ENCODE data around the gene CASZ1. TPM values are rescaled to one million over a fixed set of nuclear protein-coding genes. Genes with fewer than 3 reads are reported as not detected.

CASZ1 gene
- polyA plus RNA-seq, 1 experiment: 0.06 TPM

DNA sequence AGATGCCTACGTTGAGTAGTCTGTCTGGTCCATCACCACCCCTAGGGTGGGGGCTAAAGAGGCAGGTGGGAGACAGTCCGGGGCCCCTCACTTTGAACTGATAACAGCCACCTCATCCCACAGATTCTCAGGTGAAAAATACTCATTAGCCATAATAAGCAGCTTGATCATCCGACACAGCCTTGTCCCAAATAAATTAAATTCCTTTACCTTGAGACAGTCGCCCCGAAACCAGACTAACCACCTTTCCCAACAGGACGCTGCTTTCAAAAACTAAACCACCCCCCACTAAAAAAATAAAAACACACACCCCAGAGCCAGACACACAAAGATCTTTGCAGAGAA lies 103.3 kb downstream of the CASZ1 start:
- no peak overlapping the region for H3K4me3 ChIP-seq (ENCODE audit: low read depth, low read length)
- no peak for TF ChIP-seq CTCF (IDR thresholded peaks at IDR 0.05; ENCODE audit: low read depth, low read length)

GRCh38 chr1:10692401-10693021 lies 103.9 kb downstream of the CASZ1 start:
- no peak overlapping the region for H3K4me3 ChIP-seq (ENCODE audit: low read depth, low read length)
- peaks cover 18% of the 10 kb centered on the region for H3K27me3 ChIP-seq (ENCODE audit: control insufficient read depth, insufficient read depth, low read length)
- H3K9me3 ChIP-seq (ENCODE audit: control insufficient read depth, insufficient read depth, low read length): no peaks in the 10 kb centered on the region; the same call in 1 of the 2 replicates
- TF ChIP-seq CTCF (IDR thresholded peaks at IDR 0.05; ENCODE audit: low read depth, low read length): no peak; the same call in 1 of the 2 replicates
- POLR2A ChIA-PET: no interaction called here
- H3K27ac ChIP-seq (ENCODE audit: low read depth, low read length): no peak overlapping the region
- DNase-seq (ENCODE audit: low read depth, low spot score): no peak
- CTCF ChIA-PET: no interaction called here

More for the DNA sequence above, 103.3 kb downstream of the CASZ1 start:
- Histone ChIP-seq H3K27ac (ENCODE audit: low read depth, low read length) (no peak overlapping the region), H3K27me3 (ENCODE audit: control insufficient read depth, insufficient read depth, low read length) (peaks cover 17% of the 10 kb centered on the region), H3K9me3 (ENCODE audit: control insufficient read depth, insufficient read depth, low read length) (no peaks in the 10 kb centered on the region; the same call in 1 of the 2 replicates)
- CTCF ChIA-PET: no interaction called here
- no peak for DNase-seq (ENCODE audit: low read depth, low spot score)
- POLR2A ChIA-PET: no interaction called here

- Histone ChIP-seq H3K27ac (ENCODE audit: low read depth, low read length) (no peak overlapping the region), H3K4me3 (ENCODE audit: low read depth, low read length) (no peak overlapping the region), H3K9me3 (ENCODE audit: control insufficient read depth, insufficient read depth, low read length) (no peaks in the 10 kb centered on the region; the same call in 1 of the 2 replicates), H3K27me3 (ENCODE audit: control insufficient read depth, insufficient read depth, low read length) (peaks cover 18% of the 10 kb centered on the region)
- POLR2A ChIA-PET: no interaction called here
- no peak for DNase-seq (ENCODE audit: low read depth, low spot score)
- no peak for TF ChIP-seq CTCF (IDR thresholded peaks at IDR 0.05; ENCODE audit: low read depth, low read length)
- CTCF ChIA-PET: no interaction called here
Observed at GRCh38 chr1:10691740-10692125, 104.7 kb downstream of the CASZ1 start.

- Histone ChIP-seq H3K27me3 (ENCODE audit: control insufficient read depth, insufficient read depth, low read length) (peaks cover 13% of the 10 kb centered on the region), H3K27ac (ENCODE audit: low read depth, low read length) (no peak overlapping the region), H3K9me3 (ENCODE audit: control insufficient read depth, insufficient read depth, low read length) (no peaks in the 10 kb centered on the region; the same call in 1 of the 2 replicates), H3K4me3 (ENCODE audit: low read depth, low read length) (no peak overlapping the region)
- no peak for DNase-seq (ENCODE audit: low read depth, low spot score)
- CTCF ChIA-PET: no interaction called here
- POLR2A ChIA-PET: no interaction called here
- TF ChIP-seq CTCF (IDR thresholded peaks at IDR 0.05; ENCODE audit: low read depth, low read length): no peak
Observed at GRCh38 chr1:10691075-10691739, 105.2 kb downstream of the CASZ1 start.

- DNase-seq (ENCODE audit: low read depth, low spot score): no peak
- CTCF ChIA-PET: no interaction called here
- Histone ChIP-seq H3K27ac (ENCODE audit: low read depth, low read length) (no peak overlapping the region), H3K4me3 (ENCODE audit: low read depth, low read length) (no peak overlapping the region), H3K9me3 (ENCODE audit: control insufficient read depth, insufficient read depth, low read length) (no peaks in the 10 kb centered on the region; the same call in 1 of the 2 replicates), H3K27me3 (ENCODE audit: control insufficient read depth, insufficient read depth, low read length) (peaks cover 8% of the 10 kb centered on the region)
- POLR2A ChIA-PET: no interaction called here
- no peak for TF ChIP-seq CTCF (IDR thresholded peaks at IDR 0.05; ENCODE audit: low read depth, low read length)
Observed at GRCh38 chr1:10690484-10690883, 106.0 kb downstream of the CASZ1 start.
